ENCODE data around the gene SPTBN1. TPM values are rescaled to one million over a fixed set of nuclear protein-coding genes. Genes with fewer than 3 reads are reported as not detected.

SPTBN1 gene
- total and polyA plus RNA-seq, 2 of the 13 experiments (the other 11 are each of a cell fraction or from before 2014, with no cell fraction given), result 123 to 299 TPM

DNA sequence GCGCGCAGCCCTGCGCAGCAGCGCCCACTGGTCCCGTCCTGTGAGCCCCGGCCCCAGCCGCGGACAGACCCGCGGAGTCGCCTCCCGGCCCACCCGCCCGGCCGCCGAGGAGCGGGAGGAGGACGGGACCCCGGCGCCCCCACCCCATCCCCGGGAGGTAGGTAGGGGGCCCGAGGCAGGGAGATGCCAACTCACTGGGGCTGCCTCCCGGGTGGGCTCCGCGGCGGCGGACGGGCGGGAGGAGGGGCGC is 160 bp downstream of the SPTBN1 start (continued):
- TF ChIP-seq HNRNPLL (IDR thresholded peaks at IDR 0.05; ENCODE audit: low read depth, low read length, poor library complexity, severe bottlenecking) (peak; percentile 81), ZNF792 (CRISPR knock-in tag; IDR thresholded peaks at IDR 0.05) (no peak), MAFG (CRISPR knock-in tag; IDR thresholded peaks at IDR 0.05) (no peak), POGZ (CRISPR knock-in tag; IDR thresholded peaks at IDR 0.05) (no peak), SAFB2 (CRISPR knock-in tag; IDR thresholded peaks at IDR 0.05; ENCODE audit: borderline replicate concordance, low read depth) (peak; percentile 69; the same call in 1 of the 2 replicates), HDAC2 (CRISPR knock-in tag; IDR thresholded peaks at IDR 0.05) (no peak), PITX1 (CRISPR knock-in tag; IDR thresholded peaks at IDR 0.05) (no peak), ZNF253 (CRISPR knock-in tag; IDR thresholded peaks at IDR 0.05; ENCODE audit: borderline replicate concordance) (no peak), SPEN (CRISPR knock-in tag; IDR thresholded peaks at IDR 0.05; ENCODE audit: low read depth) (no peak), SRSF9 (IDR thresholded peaks at IDR 0.05; ENCODE audit: borderline replicate concordance, insufficient read depth, low read depth, low read length, poor library complexity, severe bottlenecking) (no peak), SKI (IDR thresholded peaks at IDR 0.05; ENCODE audit: partially characterized antibody) (no peak), ZNF343 (CRISPR knock-in tag; IDR thresholded peaks at IDR 0.05) (0 out of 2 replicates have a peak, but pooled peaks have one; percentile 16), ZBTB7A (CRISPR knock-in tag; IDR thresholded peaks at IDR 0.05) (0 out of 2 replicates have a peak, but pooled peaks have one; percentile 26), HMG20B (CRISPR knock-in tag; conservative IDR thresholded peaks at IDR 0.05) (no peak), RBM39 (IDR thresholded peaks at IDR 0.05; ENCODE audit: low read depth, low read length, poor library complexity, severe bottlenecking) (peak; percentile 34), ZNF205 (CRISPR knock-in tag; IDR thresholded peaks at IDR 0.05) (no peak), HIVEP1 (CRISPR knock-in tag; IDR thresholded peaks at IDR 0.05) (no peak)
- TF ChIP-seq, protein P1, sequence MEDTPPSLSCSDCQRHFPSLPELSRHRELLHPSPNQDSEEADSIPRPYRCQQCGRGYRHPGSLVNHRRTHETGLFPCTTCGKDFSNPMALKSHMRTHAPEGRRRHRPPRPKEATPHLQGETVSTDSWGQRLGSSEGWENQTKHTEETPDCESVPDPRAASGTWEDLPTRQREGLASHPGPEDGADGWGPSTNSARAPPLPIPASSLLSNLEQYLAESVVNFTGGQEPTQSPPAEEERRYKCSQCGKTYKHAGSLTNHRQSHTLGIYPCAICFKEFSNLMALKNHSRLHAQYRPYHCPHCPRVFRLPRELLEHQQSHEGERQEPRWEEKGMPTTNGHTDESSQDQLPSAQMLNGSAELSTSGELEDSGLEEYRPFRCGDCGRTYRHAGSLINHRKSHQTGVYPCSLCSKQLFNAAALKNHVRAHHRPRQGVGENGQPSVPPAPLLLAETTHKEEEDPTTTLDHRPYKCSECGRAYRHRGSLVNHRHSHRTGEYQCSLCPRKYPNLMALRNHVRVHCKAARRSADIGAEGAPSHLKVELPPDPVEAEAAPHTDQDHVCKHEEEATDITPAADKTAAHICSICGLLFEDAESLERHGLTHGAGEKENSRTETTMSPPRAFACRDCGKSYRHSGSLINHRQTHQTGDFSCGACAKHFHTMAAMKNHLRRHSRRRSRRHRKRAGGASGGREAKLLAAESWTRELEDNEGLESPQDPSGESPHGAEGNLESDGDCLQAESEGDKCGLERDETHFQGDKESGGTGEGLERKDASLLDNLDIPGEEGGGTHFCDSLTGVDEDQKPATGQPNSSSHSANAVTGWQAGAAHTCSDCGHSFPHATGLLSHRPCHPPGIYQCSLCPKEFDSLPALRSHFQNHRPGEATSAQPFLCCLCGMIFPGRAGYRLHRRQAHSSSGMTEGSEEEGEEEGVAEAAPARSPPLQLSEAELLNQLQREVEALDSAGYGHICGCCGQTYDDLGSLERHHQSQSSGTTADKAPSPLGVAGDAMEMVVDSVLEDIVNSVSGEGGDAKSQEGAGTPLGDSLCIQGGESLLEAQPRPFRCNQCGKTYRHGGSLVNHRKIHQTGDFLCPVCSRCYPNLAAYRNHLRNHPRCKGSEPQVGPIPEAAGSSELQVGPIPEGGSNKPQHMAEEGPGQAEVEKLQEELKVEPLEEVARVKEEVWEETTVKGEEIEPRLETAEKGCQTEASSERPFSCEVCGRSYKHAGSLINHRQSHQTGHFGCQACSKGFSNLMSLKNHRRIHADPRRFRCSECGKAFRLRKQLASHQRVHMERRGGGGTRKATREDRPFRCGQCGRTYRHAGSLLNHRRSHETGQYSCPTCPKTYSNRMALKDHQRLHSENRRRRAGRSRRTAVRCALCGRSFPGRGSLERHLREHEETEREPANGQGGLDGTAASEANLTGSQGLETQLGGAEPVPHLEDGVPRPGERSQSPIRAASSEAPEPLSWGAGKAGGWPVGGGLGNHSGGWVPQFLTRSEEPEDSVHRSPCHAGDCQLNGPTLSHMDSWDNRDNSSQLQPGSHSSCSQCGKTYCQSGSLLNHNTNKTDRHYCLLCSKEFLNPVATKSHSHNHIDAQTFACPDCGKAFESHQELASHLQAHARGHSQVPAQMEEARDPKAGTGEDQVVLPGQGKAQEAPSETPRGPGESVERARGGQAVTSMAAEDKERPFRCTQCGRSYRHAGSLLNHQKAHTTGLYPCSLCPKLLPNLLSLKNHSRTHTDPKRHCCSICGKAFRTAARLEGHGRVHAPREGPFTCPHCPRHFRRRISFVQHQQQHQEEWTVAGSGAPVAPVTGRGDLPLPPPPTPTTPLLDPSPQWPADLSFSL (CRISPR knock-in tag; IDR thresholded peaks at IDR 0.05), result no peak
- TF ChIP-seq, protein P2, sequence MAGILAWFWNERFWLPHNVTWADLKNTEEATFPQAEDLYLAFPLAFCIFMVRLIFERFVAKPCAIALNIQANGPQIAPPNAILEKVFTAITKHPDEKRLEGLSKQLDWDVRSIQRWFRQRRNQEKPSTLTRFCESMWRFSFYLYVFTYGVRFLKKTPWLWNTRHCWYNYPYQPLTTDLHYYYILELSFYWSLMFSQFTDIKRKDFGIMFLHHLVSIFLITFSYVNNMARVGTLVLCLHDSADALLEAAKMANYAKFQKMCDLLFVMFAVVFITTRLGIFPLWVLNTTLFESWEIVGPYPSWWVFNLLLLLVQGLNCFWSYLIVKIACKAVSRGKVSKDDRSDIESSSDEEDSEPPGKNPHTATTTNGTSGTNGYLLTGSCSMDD (CRISPR knock-in tag; IDR thresholded peaks at IDR 0.05), result no peak
- TF ChIP-seq, protein P3, sequence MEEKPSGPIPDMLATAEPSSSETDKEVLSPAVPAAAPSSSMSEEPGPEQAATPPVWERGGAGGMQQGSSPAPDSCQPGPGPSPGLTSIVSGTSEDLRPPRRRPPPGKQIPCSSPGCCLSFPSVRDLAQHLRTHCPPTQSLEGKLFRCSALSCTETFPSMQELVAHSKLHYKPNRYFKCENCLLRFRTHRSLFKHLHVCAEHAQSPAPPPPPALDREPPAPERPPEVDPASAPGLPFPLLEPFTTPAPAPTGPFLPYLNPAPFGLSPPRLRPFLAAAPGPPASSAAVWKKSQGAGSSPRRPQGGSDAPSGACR (CRISPR knock-in tag; IDR thresholded peaks at IDR 0.05), result no peak
- TF ChIP-seq, protein P4, sequence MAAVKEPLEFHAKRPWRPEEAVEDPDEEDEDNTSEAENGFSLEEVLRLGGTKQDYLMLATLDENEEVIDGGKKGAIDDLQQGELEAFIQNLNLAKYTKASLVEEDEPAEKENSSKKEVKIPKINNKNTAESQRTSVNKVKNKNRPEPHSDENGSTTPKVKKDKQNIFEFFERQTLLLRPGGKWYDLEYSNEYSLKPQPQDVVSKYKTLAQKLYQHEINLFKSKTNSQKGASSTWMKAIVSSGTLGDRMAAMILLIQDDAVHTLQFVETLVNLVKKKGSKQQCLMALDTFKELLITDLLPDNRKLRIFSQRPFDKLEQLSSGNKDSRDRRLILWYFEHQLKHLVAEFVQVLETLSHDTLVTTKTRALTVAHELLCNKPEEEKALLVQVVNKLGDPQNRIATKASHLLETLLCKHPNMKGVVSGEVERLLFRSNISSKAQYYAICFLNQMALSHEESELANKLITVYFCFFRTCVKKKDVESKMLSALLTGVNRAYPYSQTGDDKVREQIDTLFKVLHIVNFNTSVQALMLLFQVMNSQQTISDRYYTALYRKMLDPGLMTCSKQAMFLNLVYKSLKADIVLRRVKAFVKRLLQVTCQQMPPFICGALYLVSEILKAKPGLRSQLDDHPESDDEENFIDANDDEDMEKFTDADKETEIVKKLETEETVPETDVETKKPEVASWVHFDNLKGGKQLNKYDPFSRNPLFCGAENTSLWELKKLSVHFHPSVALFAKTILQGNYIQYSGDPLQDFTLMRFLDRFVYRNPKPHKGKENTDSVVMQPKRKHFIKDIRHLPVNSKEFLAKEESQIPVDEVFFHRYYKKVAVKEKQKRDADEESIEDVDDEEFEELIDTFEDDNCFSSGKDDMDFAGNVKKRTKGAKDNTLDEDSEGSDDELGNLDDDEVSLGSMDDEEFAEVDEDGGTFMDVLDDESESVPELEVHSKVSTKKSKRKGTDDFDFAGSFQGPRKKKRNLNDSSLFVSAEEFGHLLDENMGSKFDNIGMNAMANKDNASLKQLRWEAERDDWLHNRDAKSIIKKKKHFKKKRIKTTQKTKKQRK (IDR thresholded peaks at IDR 0.05; ENCODE audit: low read length), result no peak
